Mesothelial cell of epicardium (in vitro differentiated cells): Measurements from ENCODE around the gene SEMA6A. TPM values are rescaled to one million over a fixed set of nuclear protein-coding genes. Genes with fewer than 3 reads are reported as not detected.

Source experiments
- DNase-seq, 2 experiments: peaks; one replicate each; pipeline ENCODE4 v3.0.0; 2021; ENCODE audit warnings: low spot score in 2 of 2; ENCODE audit not compliant: unreplicated experiment in 2 of 2
- H3K27ac Mint-ChIP-seq: 2 replicates; pipeline ENCODE4 v1.8.0; 2021; ENCODE audit warnings: mixed read lengths
- H3K27me3 Mint-ChIP-seq: 2 replicates; pipeline ENCODE4 v1.8.0; 2021; ENCODE audit warnings: low read depth, mixed read lengths
- H3K36me3 Mint-ChIP-seq: 2 replicates; pipeline ENCODE4 v1.8.0; 2021; ENCODE audit warnings: mixed read lengths
- H3K4me1 Mint-ChIP-seq: 2 replicates; pipeline ENCODE4 v1.8.0; 2021; ENCODE audit warnings: mixed read lengths
- H3K4me3 Mint-ChIP-seq: 2 replicates; pipeline ENCODE4 v1.8.0; 2021; ENCODE audit warnings: mild to moderate bottlenecking, moderate library complexity, mixed read lengths
- H3K9me3 Mint-ChIP-seq: 2 replicates; pipeline ENCODE4 v1.8.0; 2021; ENCODE audit warnings: mixed read lengths
- total RNA-seq: library from RNA; stranded (reverse); gene quantifications from 3 replicates; pipeline ENCODE4 v1.2.1, GENCODE V29; 2021
- TF ChIP-seq, protein P1 (sequence below): fragments of 200-600 bp; sonication (generic); IDR thresholded peaks from one replicate; pipeline ENCODE4 v1.5.0; 2021; ENCODE audit warnings: antibody characterized with exemption; ENCODE audit not compliant: unreplicated experiment

SEMA6A gene
- total RNA-seq: 129 to 138 TPM (median 132 TPM) in 3 replicates

DNA sequence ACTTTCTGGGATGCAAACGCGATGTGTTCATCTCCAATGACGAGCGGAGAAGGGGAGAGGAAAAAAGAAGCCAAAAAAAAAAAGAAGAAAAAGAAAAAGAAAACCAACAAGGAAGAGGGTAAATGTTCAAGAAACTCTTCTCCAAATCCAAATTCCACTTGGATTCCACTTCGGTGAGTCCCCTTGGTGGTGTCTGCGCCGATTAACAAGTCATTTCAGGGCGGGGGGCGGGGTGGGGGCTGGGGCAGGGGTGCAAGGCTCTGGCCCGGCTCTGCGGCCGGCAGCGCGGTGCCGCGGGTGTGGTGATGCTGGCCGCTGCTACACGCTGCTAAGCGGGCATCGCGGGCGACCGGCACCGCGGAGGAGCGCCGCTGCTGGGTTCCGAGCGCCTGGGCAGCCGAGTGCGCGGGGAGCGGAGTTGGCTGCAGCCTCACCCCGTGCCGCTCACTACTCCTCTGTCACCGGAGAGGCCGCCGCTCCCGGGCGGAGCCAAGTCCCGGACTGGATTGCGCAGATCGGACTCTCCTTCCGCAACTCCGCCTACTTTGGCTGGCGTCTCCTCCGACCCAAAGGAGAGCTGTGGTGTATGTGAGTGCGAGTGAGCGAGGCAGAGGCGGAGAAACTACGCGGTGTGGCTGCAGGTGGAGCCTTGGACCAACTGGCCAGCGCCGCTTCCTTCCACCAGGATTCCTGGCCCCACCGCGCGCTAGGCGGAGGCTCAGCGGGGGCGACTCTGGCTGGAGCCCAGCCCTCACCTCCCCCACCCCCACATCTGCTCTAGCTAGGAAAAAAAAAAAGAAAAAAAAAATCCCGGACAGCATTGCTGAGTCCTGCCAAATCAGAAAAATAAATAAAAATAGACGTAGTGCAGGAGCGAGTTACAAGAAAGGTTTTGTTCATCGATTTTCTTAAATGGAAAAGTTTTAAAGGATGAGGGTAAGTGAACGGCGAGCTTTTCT is at the start of gene SEMA6A:
TSS of gene SEMA6A (minus strand) at position 457 of the 959 bp plus-strand sequence. CDS start 69,879 bp downstream, outside the sequence.
- H3K4me3 Mint-ChIP-seq: peak within 1 kb of the TSS; percentile 98
- H3K27me3 Mint-ChIP-seq: no peaks in the 10 kb centered on the region
- H3K9me3 Mint-ChIP-seq: no peaks in the 10 kb centered on the region
- H3K4me1 Mint-ChIP-seq: peaks cover 49% of the 10 kb centered on the region
- TF ChIP-seq, protein P1, sequence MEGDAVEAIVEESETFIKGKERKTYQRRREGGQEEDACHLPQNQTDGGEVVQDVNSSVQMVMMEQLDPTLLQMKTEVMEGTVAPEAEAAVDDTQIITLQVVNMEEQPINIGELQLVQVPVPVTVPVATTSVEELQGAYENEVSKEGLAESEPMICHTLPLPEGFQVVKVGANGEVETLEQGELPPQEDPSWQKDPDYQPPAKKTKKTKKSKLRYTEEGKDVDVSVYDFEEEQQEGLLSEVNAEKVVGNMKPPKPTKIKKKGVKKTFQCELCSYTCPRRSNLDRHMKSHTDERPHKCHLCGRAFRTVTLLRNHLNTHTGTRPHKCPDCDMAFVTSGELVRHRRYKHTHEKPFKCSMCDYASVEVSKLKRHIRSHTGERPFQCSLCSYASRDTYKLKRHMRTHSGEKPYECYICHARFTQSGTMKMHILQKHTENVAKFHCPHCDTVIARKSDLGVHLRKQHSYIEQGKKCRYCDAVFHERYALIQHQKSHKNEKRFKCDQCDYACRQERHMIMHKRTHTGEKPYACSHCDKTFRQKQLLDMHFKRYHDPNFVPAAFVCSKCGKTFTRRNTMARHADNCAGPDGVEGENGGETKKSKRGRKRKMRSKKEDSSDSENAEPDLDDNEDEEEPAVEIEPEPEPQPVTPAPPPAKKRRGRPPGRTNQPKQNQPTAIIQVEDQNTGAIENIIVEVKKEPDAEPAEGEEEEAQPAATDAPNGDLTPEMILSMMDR: no peak
- H3K27ac Mint-ChIP-seq: peak within 1 kb of the TSS; percentile 99
- no peaks in the 10 kb centered on the region for H3K36me3 Mint-ChIP-seq
- DNase-seq: peak; percentile 81 to 91

- H3K4me1 Mint-ChIP-seq: peaks cover 14% of the 10 kb centered on the region
- TF ChIP-seq, protein P1: no peak
- no peak overlapping the region for H3K4me3 Mint-ChIP-seq
- H3K27me3 Mint-ChIP-seq: no peaks in the 10 kb centered on the region
- H3K9me3 Mint-ChIP-seq: no peaks in the 10 kb centered on the region
- H3K36me3 Mint-ChIP-seq: no peaks in the 10 kb centered on the region
- no peak overlapping the region for H3K27ac Mint-ChIP-seq
- DNase-seq: no peak
Measured at GRCh38 chr5:116622375-116623050, 47.9 kb upstream of the SEMA6A start.

DNA sequence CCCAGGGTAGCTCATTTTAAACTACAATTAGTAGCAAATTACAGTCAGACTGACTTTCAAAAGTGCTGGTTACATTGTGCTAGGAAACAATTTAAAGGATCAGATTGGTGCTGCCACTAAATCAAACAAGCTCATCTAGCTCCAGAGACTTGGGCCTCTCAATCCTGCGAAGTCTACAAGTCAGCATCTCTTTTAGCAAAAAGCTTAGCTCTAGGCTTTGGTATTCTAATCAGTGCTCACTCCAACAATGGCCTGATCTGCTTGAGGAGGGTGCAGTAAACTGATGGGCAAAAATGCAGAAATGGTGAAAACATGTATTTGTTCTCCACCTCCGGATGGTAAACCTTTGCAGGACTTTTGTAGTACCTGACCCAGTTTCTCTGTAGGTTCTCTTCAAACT is 47.0 kb upstream of the SEMA6A start:
- Mint-ChIP-seq H3K4me1 (peaks cover 12% of the 10 kb centered on the region), H3K27ac (no peak overlapping the region), H3K27me3 (no peaks in the 10 kb centered on the region), H3K36me3 (no peaks in the 10 kb centered on the region), H3K4me3 (no peak overlapping the region), H3K9me3 (no peaks in the 10 kb centered on the region)
- TF ChIP-seq, protein P1: no peak
- DNase-seq: no peak

- peaks cover 10% of the 10 kb centered on the region for H3K4me1 Mint-ChIP-seq
- H3K27me3 Mint-ChIP-seq: no peaks in the 10 kb centered on the region
- H3K36me3 Mint-ChIP-seq: no peaks in the 10 kb centered on the region
- DNase-seq: no peak
- H3K4me3 Mint-ChIP-seq: no peak overlapping the region
- no peak overlapping the region for H3K27ac Mint-ChIP-seq
- TF ChIP-seq, protein P1: no peak
- no peaks in the 10 kb centered on the region for H3K9me3 Mint-ChIP-seq
Measured at GRCh38 chr5:116616876-116617275, 42.3 kb upstream of the SEMA6A start.

DNA sequence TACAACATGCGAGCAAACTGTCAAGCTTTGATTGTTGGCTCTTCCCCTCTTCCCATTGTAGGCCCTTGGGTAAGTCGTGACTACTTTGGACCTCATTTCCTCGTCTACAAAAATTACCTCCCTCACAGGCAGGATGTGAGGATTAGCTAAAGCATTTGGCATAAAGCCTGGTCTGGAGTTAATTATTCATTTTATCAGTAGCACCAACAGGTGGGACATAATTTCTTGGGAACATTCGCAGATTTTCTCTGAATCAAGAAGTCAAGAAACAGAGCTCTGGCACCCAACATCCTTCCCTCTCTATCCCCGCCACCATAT is 39.9 kb upstream of the SEMA6A start:
- H3K9me3 Mint-ChIP-seq: no peaks in the 10 kb centered on the region
- no peak overlapping the region for H3K4me3 Mint-ChIP-seq
- H3K36me3 Mint-ChIP-seq: no peaks in the 10 kb centered on the region
- peaks cover 10% of the 10 kb centered on the region for H3K4me1 Mint-ChIP-seq
- DNase-seq: no peak
- TF ChIP-seq, protein P1: no peak
- H3K27me3 Mint-ChIP-seq: no peaks in the 10 kb centered on the region
- no peak overlapping the region for H3K27ac Mint-ChIP-seq
